AG04450 (cell line): Measurements from ENCODE around the gene SDF2. TPM values are rescaled to one million over a fixed set of nuclear protein-coding genes. Genes with fewer than 3 reads are reported as not detected.

Experiments used
- CTCF ChIA-PET: fragments of 300-600, 350-600 bp; formaldehyde crosslinking; extraction: SDS; loops from one replicate; lab custom pipeline; 2022; ENCODE audit warnings: antibody characterized with exemption, inconsistent platforms; lab: Charles Lee
- POLR2A ChIA-PET: fragments of 350-600 bp; formaldehyde crosslinking; extraction: SDS; loops from one replicate; lab custom pipeline; 2021; ENCODE audit warnings: antibody characterized with exemption, inconsistent platforms; lab: Yijun Ruan, JAX
- DNase-seq: peaks from one replicate; pipeline ENCODE4 v3.0.0-alpha.2; 2011; ENCODE audit warnings: low read depth, low spot score
- H3K27ac ChIP-seq: one replicate; pipeline ENCODE4 v1.5.1; 2012; ENCODE audit warnings: low read depth, low read length, control low read depth
- H3K27me3 ChIP-seq: one replicate; pipeline ENCODE4 v1.6.0; 2012; ENCODE audit warnings: low read length; ENCODE audit not compliant: control insufficient read depth, insufficient read depth
- H3K4me3 ChIP-seq: 2 replicates; pipeline ENCODE4 v1.5.1; 2011; ENCODE audit warnings: mild to moderate bottlenecking, low read depth, low read length, control low read depth
- H3K9me3 ChIP-seq: 2 replicates; pipeline ENCODE4 v1.5.1; 2012; ENCODE audit warnings: low read length; ENCODE audit not compliant: control insufficient read depth, insufficient read depth
- polyA plus RNA-seq: library from polyadenylated mRNA; depleted of rRNA; stranded (reverse); fragments of >200 nt; gene quantifications from 2 replicates; pipeline ENCODE4 v1.2.3, GENCODE V29; 2011
- TF ChIP-seq, protein P1 (sequence below): IDR thresholded peaks from 2 replicates; pipeline ENCODE4 v1.5.1; 2011; ENCODE audit warnings: low read depth, low read length, control low read depth, inconsistent platforms

Gene SDF2
- polyA plus RNA-seq, 1 experiment = 76.1 TPM

DNA sequence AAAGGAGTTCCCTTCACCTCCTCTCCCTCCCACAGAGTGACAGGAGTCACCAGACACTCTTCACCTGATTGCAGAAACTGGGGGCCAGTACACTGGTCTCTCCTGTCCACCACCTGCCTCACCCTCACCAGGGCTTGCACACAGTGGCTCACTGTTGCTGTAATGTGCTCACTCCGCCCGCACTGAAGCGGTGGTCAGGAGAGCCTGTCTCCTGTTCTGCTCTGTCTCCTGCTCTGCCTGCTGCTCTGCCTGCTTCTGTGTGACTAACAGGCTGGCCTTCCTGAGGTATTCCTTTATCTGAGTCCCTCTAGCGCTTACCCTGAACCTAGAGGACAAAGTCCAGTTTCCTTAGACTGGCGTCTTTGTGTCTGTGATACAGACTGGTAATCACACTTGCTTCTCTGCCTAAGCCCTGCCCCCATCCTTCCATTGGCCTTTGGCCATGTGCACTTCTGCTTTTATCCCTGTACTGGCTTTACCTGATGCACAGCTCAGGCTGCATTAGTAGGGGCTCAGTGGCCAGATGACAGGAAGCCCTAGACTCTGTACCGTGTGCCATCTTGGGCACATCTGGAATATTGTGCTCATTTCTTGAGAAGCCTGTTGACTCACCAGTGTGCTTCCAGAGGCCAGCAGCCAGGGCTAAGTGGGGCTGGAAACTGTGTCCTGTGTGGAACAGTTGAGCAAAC, 36.7 kb upstream of the SDF2 start:
- DNase-seq = no peak
- CTCF ChIA-PET = no interaction called here

DNA sequence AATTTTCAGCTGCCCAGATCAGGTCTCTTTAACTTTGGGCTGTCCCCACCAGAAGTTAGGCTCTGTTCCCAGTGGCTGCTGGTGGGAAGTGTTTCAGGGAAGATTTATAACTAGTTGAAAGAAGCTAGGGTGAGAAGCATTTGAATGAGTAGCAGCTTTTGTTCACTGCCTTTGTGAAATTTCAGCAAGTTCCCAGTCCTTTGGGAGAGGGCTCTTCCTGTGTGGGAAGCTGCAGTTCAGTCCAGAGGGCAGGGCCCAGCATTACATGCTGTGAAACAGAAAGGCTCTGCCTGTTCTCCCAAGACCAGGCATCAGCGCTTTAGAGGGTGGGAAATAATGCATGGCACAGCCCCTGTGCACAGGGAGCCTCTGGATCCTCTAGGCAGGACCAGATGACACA, 32.2 kb upstream of the SDF2 start:
- H3K27ac ChIP-seq = no peak overlapping the region
- no peak for DNase-seq
- CTCF ChIA-PET = interaction anchor here (0.6 kb wide), 1 partner anchor 33 kb away, joined by 3 read pairs; no protein-coding TSS in a partner anchor
- TF ChIP-seq, protein P1, sequence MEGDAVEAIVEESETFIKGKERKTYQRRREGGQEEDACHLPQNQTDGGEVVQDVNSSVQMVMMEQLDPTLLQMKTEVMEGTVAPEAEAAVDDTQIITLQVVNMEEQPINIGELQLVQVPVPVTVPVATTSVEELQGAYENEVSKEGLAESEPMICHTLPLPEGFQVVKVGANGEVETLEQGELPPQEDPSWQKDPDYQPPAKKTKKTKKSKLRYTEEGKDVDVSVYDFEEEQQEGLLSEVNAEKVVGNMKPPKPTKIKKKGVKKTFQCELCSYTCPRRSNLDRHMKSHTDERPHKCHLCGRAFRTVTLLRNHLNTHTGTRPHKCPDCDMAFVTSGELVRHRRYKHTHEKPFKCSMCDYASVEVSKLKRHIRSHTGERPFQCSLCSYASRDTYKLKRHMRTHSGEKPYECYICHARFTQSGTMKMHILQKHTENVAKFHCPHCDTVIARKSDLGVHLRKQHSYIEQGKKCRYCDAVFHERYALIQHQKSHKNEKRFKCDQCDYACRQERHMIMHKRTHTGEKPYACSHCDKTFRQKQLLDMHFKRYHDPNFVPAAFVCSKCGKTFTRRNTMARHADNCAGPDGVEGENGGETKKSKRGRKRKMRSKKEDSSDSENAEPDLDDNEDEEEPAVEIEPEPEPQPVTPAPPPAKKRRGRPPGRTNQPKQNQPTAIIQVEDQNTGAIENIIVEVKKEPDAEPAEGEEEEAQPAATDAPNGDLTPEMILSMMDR = no peak
- no peaks in the 10 kb centered on the region for H3K27me3 ChIP-seq
- POLR2A ChIA-PET = no interaction called here
- no peak overlapping the region for H3K4me3 ChIP-seq
- no peaks in the 10 kb centered on the region for H3K9me3 ChIP-seq

More for the DNA sequence above, 36.7 kb upstream of the SDF2 start:
- no peaks in the 10 kb centered on the region; the same call in 1 of the 2 replicates for H3K9me3 ChIP-seq
- POLR2A ChIA-PET = interaction anchor here (0.6 kb wide), 1 partner anchor 13 kb away, joined by 3 read pairs; the partner anchor contains the start of gene PROCA1
- TF ChIP-seq, protein P1 = no peak
- no peak overlapping the region for H3K27ac ChIP-seq
- H3K4me3 ChIP-seq = no peak overlapping the region
- no peaks in the 10 kb centered on the region for H3K27me3 ChIP-seq

DNA sequence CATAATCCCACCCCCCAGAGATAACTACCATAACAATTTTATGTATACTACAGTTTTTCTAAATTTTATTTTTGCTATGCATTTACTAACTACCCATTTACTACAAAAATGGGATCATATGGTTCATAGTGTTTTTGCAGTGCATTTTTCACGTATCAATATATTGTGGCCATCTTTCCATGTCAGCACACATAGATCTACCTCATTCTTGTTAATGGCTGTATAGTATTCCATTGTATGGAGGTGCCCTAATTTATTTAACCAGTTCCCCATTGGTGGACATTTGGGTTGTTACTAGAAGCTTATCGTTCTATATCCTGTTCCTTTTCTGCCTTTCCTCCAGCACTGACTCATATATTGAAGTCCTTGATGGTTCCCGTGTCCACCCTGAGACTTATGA, 27.3 kb upstream of the SDF2 start:
- POLR2A ChIA-PET = no interaction called here
- CTCF ChIA-PET = interaction anchor here (0.6 to 1.1 kb wide), 2 partner anchors 43 to 74 kb away, joined by 4 read pairs; no protein-coding TSS in a partner anchor
- no peak for DNase-seq

DNA sequence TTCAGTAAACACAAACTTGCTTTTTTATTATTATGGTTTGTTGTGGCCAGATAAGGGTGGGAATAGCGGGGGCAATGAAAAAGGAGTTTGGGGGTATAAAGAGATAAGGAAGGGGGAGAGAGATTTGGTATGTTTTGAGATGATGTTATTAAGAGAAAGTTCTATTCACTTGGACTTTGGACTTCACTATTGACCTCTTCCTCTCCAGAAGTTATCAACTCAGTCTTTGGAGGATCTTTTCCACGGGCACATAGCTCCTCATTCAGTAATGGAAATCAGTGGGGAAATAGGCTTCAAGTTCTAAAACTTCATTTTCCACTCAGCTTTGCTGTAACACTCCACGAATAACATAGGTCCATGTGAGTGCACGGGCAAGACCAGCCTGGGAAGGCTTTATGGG, 26.8 kb upstream of the SDF2 start:
- POLR2A ChIA-PET = no interaction called here
- Histone ChIP-seq H3K27me3 (no peaks in the 10 kb centered on the region), H3K9me3 (no peaks in the 10 kb centered on the region), H3K27ac (no peak overlapping the region), H3K4me3 (no peak overlapping the region)
- CTCF ChIA-PET = interaction anchor here (0.6 to 1.1 kb wide), 2 partner anchors 43 to 75 kb away, joined by 4 read pairs; no protein-coding TSS in a partner anchor
- TF ChIP-seq, protein P1 = no peak
- no peak for DNase-seq

More for the DNA sequence above, 27.3 kb upstream of the SDF2 start:
- TF ChIP-seq, protein P1 = no peak
- H3K4me3 ChIP-seq = no peak overlapping the region
- H3K9me3 ChIP-seq = no peaks in the 10 kb centered on the region
- no peaks in the 10 kb centered on the region for H3K27me3 ChIP-seq
- no peak overlapping the region for H3K27ac ChIP-seq

DNA sequence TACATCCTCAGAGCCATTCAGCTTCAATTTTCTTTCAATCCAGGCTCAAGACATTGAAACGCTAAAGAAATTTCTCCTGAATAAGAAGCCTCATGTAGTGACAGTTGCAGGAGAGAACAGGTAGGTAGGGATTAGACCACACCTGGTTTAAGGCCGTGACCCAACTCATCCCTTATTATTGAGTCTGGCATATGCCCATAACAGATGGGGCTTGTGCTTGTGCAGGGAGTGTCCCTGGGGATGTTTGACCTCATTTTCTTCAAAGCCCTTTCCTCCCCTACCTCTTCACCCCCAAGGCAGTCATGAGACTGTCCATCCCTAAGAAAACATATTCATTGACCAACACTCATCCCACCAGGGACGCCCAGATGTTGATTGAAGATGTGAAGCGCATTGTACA, 24.6 kb upstream of the SDF2 start:
- no peak for DNase-seq
- Histone ChIP-seq H3K4me3 (no peak overlapping the region), H3K9me3 (no peaks in the 10 kb centered on the region), H3K27ac (no peak overlapping the region), H3K27me3 (no peaks in the 10 kb centered on the region)
- POLR2A ChIA-PET = no interaction called here
- CTCF ChIA-PET = no interaction called here
- TF ChIP-seq, protein P1 = no peak
